Mesenteric fat pad (tissue), 1 donor: Measurements from ENCODE around the gene CACNA1D. TPM values are rescaled to one million over a fixed set of nuclear protein-coding genes. Genes with fewer than 3 reads are reported as not detected.
A peak's percentile ranks its signal among the peaks of the same experiment; 100 is the strongest.

Experiments used
- DNase-seq: peaks from one replicate; pipeline ENCODE4 v3.0.0-alpha.2; 2020; ENCODE audit warnings: low spot score
- total RNA-seq: library from RNA; stranded (reverse); fragmentation: NEBNext Ultra II Directional; extraction: Animal tissue kit (Norgen Biotek cat#: 25700); gene quantifications from one replicate; pipeline ENCODE4 v1.2.1, GENCODE V29; 2021
- donor health status: DM: yes; HTN: yes; CAD: no.

The CACNA1D gene
- total RNA-seq, 1 donor from 2014 or later: 0.45 TPM

DNA sequence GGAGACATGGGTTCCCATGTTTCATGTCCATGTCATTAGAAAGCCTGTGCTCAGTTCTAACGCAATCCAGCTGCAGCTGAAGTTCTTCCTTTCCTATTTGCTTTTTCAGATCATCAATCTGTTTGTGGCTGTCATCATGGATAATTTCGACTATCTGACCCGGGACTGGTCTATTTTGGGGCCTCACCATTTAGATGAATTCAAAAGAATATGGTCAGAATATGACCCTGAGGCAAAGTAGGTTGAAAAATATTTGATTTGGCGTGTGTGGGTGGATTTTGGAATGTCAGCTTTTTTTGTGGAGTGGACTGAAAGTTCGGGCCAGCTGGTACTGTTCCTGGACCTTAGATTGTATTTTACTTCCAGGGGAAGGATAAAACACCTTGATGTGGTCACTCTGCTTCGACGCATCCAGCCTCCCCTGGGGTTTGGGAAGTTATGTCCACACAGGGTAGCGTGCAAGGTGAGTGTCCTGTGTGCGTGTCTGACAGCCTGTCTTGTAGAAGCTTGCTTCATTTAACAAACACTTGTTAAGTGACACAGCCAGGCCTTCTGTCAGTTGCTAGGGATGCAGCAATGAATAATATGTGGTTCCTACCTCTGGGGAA lies 282.2 kb downstream of the CACNA1D start:
- DNase-seq: no peak

DNA sequence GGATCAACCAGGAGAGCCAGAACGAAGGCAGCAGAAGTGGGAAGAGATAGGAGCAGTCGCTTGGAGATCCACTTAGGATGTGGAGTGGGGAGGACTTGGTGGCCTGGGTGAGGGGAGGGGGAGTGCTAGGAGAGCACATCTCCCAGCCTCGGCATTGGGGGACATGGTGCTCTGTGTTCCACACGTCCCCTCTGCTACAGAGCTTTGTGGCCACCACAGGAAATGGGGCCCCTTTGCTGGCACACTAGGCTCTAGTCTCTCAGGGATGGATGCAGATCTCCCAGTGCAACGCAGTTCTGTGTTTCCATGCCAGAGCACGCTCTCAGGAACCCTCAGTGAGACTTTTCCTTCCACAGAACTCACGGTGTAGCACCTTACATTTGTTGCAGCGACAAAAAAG lies 283.1 kb downstream of the CACNA1D start:
- DNase-seq: no peak

DNA sequence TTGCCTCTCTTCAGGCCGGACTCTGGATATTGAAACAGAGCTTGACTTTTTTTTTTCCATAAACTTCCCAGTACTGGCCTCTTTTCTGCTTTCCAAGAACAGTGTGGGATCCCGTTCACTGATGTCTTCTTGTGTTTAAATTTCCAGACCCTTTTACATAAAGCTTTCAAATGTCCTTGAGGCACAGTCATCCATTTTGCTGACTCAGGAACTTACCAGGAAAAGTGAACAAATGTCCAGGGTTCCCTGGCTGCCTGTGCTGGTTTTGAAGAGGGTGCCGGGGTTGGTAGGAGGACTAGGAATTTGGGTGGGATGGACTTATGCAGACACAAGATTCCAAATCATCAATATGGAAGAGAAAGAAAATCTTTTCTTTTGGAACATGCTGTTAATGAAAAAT lies 283.7 kb downstream of the CACNA1D start:
- DNase-seq: no peak

DNA sequence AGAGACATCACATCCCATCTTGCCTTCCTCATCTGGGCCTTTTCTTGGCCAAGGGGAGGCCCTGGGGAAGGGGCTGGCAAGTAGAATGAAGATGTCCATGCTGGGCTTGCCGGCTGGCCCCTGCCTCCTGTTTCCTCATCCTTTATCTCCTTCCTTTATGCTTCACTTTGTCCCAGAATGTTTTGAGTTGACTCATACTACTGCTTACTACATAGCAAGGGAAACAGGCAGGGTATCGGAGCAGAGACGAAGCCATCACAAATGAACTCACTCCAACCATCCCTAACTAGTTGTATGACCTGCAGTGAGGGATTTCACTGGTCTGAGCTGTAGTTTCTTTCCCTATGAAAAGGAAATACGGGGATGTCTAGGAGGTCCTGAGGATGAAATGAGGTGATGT lies 285.8 kb downstream of the CACNA1D start:
- DNase-seq: no peak

DNA sequence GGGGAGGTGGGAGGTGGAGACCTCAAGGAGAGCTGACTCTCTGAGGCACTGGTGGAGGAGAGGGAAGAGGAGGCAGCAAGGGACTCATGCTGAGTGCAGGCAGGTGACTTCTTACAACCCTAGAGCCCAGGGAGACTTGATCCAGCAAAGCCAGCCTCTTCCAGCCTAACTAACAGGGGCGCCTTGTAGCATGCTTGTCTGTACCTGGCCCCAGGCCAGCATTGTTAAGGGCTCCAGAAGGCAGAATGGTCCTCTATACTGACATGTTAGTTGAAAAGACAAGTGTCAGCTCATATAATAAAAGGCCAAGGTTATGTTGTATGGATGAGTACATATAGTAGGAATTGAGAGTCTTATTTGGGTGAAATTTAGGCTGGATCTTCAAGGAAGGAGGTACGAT lies 286.4 kb downstream of the CACNA1D start:
- no peak for DNase-seq

DNA sequence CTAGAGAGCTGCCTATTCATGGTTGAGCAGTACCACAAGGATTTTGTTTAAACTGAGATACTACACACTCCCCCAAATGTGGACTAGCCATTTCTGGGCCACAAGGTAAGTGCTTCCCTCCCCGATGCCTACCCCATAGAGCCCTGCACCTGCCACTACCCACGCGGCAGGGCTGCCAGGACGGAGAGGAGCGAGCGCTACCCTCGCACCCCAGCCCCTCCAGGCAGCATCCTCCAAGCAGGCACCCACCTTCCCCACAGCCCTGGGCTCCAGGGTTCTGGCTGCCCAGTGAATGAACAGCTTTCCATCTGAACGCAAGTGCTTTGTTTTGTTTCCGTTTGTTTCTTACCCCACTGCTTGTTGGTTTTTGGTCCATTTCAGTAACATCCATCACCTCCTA lies 292.6 kb downstream of the CACNA1D start:
- DNase-seq: no peak

DNA sequence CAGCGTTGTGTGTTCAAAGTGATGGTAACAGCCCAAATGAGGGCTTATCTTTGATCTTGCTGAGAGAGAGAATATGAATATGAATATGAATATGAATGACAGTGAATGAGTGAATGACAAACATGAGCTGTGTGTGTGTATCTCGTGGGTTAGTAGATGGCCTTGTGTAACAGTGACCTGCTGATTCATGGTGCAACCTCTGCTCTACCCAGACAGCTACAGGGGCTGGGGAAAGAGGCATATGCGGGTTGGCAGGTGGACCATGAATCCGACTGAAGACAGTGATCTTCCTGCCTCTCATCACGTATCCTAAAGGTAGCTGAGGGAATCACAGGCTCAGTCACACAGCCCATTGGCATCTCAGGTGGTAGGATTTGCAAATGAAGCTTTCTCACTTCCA lies 293.6 kb downstream of the CACNA1D start:
- no peak for DNase-seq

DNA sequence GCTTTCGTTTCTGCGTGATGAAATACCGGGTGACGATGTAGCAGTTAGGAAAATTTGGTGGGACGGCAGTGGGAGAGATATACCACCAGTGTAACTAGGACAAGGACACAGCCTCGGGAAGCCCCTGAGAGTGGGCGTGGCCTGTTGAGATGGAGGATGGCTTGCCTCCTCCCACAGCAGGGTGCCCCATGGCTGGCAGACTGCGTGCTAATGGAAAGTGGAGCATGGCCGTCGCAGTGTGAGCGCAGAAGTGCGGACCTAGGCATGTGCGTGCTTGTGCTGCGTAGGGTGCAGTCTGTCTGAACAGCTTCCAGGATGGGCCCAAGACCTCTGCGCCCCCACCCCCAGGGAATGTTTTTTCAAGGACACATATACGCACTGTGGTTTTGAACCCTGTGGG lies 295.0 kb downstream of the CACNA1D start:
- no peak for DNase-seq

DNA sequence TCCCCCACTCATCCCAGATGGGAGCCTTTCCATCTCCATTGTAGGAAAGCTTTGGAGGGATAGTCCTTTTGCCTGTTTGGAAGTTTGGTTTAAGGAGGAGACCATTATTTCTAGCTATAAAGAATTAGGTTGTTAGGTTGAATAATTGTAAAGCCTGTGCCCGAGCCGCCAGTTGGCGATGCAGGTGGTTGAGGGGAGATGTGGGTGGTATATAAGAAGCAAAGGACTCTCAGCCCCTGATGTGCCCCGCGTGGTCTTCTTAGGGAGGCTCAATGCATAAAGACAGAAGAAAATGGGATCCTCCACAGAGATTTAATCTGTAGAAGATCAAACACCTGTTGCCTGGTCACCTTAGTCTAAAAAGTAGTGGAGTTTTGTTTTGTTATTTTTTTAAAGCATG lies 296.1 kb downstream of the CACNA1D start:
- DNase-seq: no peak

DNA sequence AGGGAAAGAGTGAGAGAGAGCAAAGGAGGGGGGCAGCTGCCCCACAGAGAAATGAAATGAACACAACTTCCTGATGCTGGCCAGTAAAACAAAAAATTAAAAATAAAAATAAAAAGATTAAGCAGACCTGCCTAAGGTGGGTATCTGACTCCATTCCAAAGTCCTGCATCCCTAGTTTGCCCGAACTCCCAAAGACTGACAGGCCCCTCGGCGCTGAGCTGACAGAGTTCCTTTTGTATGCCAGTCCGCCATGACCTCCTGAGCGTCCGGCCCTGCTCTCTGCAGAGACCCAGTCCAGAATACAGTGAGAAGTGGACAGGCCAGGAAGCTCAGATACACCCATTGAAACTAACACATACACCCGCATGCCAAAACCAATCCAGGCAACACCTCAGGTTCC lies 296.9 kb downstream of the CACNA1D start:
- DNase-seq: no peak

DNA sequence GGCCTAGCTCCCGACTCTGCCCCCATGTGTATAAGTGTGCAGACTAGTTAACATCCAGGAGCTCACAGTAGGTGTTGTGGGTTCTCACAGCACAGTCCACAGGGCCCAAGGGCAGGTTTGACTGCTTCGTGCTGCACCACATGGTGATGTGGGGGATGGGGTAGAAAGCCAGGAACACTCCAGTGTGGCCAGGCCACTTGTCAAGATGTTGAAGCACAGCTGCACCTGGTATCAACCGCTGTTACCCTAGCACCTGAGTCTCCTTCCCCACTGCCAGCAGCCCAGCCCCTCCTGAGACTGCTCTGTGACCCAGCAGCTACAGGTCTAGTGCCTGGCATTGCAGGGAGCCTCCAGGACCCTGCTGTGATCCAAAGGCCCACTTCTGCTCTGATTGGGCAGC lies 298.5 kb downstream of the CACNA1D start:
- no peak for DNase-seq

DNA sequence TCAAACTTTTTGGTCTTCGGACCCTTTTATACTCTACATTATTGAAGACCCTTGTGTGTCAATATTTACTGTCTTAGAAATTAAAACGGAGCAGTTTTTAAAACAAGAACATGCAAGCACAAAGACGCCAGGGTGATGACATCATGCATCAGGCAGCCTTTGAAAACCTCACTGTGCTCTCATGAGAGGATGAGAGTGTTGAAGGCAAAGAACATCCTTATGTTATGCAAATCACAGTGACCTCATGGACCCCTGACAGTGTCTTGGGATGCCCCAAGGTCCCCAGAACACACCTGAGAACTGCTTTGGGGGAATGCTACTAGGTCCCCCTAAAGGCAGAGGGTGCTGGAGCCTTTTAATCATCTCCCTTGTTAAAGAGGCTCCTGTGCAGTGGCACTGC lies 300.2 kb downstream of the CACNA1D start:
- DNase-seq: no peak

DNA sequence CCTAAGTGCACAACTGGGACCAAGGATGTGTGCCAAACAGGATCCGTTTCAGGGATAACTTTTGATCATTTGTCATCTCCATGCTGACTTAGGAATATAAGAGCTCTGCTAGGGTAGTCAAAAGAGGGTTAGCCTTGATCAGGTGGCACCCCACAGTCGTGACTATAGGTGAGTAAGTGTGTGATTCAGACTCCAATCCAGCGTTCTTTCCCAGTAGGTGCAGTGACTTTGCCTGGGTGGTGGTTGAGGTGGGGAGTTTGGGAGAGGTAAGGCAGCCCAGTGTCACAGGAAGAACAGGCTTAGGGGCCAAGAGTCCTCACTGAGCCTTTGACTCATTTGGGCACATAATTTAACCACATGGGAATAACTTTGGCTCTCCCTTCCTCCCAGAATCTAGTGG lies 300.8 kb downstream of the CACNA1D start:
- no peak for DNase-seq

DNA sequence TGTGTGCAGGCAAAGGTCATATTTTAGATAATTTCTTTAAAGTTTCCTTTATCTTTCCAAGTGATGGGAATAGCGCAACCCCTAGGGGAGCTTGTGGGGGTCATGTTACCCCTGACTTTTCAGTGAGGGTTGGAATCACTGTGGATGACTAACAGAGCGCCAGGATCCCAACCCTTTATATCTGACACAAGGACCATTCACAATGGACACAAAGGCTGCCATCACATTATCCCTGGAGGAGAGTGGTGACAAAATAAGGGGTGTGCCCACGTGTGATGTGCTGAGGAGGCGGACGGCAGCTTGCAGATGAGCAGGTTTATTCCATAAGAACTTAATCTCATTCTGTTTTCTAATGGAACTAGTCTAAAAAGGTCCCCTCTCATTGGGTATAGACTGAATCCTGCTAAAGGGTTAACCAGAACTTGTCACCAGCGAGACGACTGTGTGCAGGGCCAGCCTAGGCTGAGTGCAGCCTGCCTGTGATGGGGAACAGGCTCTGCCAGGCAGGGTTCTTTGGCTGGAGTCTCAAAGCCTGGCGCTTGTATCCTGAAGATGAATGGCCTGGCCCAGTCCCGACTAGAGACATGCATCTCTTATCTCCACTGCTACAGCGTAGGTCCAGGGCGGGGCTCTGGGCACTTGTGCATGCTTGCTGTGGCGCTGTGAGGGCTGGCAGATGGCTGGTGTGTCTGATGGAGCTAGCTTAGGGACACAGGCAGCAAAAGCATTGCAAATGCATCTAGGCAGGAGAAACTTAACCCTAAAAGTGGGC lies 301.6 kb downstream of the CACNA1D start:
- DNase-seq: no peak

DNA sequence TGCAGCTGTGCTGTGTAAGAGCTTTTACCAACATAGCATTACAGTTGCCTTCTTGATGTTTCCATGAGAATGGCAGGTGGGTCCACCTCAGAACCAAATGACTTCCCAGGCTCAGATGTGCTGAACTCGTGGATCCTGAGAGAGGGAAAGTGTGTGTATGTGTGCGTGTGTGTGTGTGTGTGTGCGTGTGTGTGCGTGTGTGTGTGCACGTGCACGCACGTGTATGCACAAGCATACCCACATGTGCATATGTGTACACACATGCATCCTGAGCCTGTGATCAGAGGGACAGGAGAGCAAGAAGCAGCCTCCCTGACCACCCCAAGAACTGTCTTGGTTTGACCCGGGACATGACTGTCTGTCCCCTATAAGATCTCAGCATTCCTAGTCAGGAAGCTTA lies 303.7 kb downstream of the CACNA1D start:
- no peak for DNase-seq

DNA sequence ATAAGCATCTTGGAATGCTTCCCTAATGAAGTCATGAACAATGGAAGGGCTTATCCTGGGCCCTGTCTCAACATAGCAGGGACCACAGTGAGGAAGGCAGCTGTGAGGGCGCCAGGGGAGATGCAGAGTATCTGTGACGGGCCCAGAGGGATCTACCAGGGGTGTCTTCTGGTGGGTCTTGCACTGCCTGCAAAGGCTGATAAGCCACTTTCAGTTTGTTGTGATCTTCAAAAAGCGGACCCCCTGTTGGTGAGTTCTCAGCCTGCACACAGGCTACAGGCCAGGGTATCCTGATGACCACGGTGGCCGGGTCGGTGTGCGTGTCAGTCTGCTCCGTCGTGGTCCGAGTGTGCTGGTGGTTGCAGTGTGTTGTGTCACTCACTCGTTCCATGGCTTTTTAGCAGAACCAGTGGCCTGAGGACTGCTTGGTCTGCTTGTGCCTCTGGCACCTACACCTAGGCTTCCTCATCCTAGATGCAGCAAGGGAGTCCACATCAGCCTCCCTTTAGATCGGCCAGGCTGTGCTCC lies 305.0 kb downstream of the CACNA1D start:
- DNase-seq: no peak

DNA sequence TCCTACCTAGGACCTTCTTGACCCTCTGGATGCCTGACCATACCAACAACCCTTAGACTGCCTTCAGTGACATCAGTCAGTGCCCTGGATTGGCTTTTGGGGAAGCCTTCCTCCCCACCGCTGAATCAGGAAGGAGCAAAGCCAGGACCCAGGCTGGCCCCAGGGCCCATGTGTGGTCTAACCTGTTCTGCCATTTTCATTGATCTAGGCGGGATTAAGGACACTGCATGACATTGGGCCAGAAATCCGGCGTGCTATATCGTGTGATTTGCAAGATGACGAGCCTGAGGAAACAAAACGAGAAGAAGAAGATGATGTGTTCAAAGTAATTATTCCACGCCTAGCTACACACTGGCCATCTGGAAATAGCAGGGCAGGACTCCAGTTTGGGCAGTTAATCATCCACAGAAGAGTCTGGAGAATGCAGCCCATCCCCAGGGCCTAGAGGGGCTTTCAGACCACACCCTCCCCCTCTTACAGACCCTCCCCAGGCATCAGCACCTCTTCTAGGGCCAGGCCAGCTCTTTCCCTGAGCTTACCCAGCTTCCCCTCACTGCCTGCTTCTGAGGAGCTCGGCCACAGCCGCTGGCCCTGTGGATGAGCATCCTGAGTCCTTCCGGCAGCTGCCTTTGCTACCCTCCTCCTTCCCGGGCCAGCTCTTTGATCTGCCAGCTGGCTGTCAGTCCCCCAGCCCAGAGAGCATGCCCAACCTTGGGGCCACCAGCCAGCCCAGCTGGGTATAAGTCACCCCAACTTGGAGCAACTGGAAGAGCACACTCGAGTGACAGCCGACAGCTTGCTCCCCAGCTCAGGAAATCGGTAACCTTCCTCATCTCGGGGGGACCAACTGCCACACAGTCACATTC lies 305.9 kb downstream of the CACNA1D start:
- peak; percentile 81 for DNase-seq

DNA sequence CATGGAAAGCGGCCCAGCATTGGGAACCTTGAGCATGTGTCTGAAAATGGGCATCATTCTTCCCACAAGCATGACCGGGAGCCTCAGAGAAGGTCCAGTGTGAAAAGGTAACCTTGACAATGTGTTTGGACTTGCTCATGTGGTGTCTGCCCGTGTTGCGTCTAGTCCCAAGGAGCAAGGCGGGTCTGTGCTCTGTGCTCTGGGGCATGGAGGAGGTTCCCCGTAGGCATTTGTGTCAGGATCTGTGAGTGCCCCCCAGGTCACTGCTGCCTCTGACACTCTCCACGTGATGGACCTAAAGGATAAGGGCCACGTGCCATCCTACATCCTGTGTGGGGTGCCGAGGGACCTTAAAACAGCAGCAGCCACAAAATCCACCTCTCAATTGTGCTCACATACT lies 306.9 kb downstream of the CACNA1D start:
- peak; percentile 81 for DNase-seq

DNA sequence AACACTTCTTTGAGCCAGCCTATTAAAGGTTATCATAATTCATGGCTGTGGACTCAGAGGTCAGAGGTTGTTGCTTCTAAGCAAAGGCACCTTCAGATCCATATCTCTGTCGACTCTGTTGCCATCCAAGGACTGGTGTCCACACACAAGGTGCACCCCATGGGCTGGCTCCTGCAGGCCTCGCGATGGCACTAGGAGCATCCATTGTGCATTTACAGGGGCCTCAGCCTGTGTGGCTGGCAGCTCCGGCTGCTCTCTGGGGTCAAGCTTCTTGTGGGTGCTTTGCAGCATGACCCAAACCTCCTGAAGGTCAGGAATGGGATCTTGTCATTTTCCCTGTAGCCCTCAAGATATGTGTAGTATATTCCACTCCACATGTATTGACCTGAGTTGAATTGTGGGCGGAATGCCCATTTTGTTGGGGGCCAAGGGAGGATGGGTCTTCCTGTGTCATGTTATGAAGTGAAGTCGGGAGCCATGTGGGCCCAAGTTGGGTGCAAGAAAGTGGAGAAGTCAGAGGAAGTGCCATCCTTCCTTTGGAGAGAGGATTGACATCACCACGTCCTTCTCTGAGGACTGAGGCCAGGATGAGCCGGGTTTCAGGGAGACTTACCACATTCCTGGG lies 308.0 kb downstream of the CACNA1D start:
- peak; percentile 43 for DNase-seq

DNA sequence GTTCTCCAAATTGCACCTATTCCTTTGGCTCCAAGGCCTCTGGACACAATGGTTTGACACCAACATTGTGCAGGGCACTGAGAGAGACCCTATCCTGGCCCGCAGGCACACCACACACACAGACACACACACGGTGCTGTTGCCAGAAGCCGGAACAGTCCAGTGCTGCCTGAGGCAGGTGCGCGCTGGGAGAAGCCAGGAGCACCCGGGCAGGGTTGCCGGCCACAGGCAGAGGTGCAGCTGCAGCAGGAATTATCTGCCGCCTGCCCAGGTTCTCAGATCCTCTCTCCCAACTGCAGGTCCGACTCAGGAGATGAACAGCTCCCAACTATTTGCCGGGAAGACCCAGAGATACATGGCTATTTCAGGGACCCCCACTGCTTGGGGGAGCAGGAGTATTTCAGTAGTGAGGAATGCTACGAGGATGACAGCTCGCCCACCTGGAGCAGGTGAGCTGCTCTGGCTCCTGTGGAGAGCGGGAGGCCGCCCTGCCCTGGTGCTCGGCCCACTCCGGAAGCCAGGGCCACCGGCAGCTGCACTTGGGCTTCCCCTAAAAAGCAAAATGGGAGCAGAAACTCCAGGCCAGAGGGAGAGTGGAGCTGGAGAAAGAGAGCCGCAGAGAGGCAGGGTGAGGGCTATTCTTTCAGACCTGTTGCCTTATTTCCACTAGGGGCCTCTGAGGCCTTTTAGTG lies 308.9 kb downstream of the CACNA1D start:
- DNase-seq: peak; percentile 80
